HG02798 (cell line): Measurements from ENCODE around the gene HOXB6.

Experiments used
- ATAC-seq: cut with Tn5 transposase; IDR thresholded peaks from one replicate; pipeline ENCODE4 v1.9.1; 2021; ENCODE audit warnings: mild to moderate bottlenecking; ENCODE audit not compliant: unreplicated experiment, poor library complexity

The HOXB6 gene

GRCh38 chr17:48604770-48605329 is at the start of gene HOXB6:
TSS of gene HOXB6 (minus strand) at chr17:48604986. CDS start at chr17:48598150, 6,836 bp downstream.
- ATAC-seq = no peak

DNA sequence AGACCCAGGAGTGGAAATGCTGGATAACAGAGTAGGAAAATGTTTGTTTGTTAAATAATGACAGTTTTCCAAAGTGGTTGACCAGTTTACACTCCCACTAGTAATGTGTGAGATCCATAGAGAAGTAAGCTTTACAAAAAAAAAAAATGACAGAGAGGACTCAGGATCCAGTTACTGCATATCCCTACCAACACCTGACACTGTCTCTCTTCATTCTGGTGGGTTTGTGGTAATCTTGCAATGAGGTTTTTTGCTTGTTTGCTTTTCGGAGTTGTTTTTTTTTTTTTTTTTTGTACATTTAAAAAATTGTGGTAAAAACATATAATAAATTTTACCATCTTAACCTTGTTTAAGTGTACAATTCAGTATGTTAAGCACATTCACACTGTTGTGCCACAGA is 45.0 kb upstream of the HOXB6 start:
- no peak for ATAC-seq

GRCh38 chr17:48647963-48648245 is 43.1 kb upstream of the HOXB6 start:
- no peak for ATAC-seq

DNA sequence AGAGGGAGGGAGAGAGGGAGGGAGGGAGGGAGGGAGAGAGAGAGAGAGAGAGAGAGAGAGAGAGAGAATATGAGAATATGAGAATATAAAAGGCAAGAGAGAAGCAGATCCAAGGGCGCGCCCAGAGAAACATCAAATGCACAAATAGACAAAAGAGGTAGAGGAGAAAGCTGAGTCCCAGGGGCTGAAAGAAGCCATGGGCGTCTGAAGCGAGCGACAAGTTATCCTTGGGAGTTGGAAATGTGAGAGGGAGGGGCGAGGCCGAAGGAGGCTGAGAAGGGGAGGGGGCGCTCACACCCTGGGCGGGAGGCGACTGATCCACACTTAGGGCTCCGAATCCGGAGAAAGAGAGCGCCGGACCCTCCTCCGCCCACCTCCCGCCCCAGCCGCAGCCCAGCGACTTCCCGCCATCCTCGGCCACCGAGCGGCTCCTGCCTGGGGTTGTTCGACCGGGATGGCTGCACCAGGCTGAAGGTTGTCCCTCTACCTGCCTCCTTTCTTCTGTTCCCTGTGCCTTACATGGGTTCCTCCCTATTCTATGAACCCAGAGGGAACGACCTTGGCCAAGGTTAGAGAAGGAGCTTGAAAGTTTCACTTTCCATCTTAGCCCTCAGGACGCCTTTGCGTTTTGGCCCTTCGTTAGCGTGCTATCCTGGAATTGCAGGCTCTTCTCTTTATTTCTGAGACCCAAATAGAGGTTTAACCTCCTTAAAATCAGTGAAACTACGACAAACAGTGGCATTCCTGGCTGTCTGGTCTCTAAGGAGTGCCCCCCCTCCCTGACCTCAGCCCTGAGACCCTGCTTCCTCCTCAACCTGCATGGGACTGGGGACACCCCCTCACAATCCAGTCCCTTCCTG is 42.5 kb upstream of the HOXB6 start:
- ATAC-seq = no peak

- ATAC-seq = no peak
Observed at GRCh38 chr17:48646183-48647102, 41.7 kb upstream of the HOXB6 start.

- no peak for ATAC-seq
Observed at GRCh38 chr17:48645639-48646182, 40.9 kb upstream of the HOXB6 start.

GRCh38 chr17:48644910-48645557 is 40.2 kb upstream of the HOXB6 start:
- no peak for ATAC-seq

- no peak for ATAC-seq
Observed at GRCh38 chr17:48644159-48644558, 39.4 kb upstream of the HOXB6 start.

GRCh38 chr17:48643697-48644012 is 38.9 kb upstream of the HOXB6 start:
- no peak for ATAC-seq

GRCh38 chr17:48642843-48643696 is 38.3 kb upstream of the HOXB6 start:
- ATAC-seq = no peak

DNA sequence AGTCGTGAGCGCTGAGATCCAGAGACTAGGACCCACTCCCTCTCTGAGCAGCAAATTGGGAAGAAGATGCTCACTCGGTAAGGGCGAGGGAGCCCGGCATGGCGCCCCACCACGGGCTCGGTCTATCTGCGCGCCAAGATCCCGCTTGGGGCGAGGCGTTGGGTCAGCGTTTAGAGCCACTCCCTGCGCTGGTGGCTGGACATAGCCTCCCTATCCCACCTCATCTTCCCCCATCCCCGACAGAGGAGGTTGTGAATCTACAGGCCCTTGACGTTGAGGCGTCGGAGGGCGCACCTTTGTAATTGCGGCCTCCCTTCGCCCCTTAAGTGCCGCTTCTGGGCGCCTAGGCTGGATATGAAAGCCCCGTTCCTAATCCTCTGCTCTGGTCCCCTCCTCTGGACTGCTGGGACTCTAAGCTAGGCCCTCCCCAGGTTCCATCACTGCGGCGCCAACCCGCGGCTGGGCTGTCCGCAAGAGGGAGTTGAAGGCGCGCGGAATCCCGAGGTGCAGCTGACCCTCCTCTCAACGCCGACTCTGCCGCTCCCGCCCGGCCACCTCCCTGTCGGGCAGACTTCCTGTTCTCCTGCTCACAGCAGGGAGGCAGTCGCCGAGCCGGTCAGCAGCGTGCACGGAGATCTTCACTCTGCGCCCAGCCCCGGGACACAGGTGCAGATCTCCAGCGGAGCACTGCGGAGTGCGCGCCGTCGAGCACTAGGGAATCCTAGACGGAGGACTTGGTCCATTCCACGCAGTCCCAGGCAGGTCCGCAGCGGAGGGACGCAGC is 37.5 kb upstream of the HOXB6 start:
- no peak for ATAC-seq

- no peak for ATAC-seq
Observed at GRCh38 chr17:48641541-48642058, 36.8 kb upstream of the HOXB6 start.

- no peak for ATAC-seq
Observed at GRCh38 chr17:48640858-48641180, 36.0 kb upstream of the HOXB6 start.

GRCh38 chr17:48639982-48640857 is 35.4 kb upstream of the HOXB6 start:
- no peak for ATAC-seq

DNA sequence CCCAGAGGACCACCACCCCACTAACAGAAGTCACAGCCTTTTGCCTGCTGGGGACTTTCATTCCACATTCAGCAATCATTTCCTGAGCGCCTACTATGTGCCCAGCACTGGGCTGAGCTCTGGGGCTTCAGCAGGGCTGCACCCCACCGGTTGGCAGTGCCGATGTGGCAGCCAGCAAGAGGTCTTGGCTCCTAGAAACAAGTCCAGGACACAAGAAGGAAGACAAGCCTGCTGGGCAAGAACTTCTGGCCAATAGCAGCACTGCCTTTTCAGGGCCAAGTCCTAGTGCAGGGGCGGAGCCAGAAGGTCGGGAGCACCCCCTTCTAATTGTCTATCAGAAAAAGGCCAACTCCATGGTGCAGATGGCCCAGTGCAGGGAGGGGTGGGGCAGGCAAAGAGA is 34.4 kb upstream of the HOXB6 start:
- ATAC-seq = no peak

DNA sequence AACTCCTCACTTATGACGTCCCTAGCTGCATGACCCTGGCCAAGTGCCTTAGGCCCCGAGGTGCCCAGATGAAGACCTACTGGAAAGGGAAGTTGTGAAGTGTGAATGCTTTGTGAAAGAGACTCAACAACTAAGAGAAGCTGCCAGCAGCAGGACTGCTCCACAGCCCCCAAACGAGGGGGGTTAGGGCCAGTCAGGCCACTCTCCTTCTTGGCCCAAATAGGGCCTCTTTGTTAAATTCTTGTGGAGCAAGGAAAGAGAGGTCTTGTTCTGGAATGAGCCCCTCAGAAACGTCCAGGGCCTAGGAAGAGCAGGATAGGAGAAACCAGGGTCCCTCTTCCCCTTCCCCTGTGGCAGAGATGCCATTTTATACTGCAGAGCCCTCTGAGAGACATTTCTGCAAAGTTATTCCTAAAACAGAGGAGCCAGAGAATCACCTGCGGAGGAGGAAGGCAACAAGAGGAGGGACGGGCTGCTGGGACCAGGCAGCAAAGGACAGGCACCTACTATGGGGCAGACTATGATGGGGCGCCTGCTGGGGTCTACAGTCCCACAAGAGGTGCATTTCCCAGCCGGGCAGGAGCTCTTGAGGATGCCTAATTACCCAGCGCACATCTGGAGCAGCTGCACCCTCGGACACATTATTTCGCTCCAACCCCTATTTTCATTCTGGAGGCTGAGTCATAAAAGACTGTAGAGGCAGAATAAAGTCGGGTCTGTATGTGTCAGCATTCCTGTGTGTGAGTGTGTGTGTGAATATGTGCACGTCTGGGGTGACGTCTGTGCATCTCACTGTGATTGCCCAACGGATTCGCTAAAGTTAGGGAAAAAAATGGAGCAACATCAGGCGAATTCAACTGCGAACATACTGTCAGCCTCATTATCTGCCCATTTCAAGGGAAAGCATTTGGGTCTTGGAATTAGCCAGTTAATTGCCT is 32.8 kb upstream of the HOXB6 start:
- ATAC-seq = no peak
